Naive thymus-derived CD4-positive, alpha-beta T cell (primary cell): ENCODE data around the gene CRPPA. TPM values are rescaled to one million over a fixed set of nuclear protein-coding genes. Genes with fewer than 3 reads are reported as not detected.

ENCODE experiments used
- ATAC-seq: fragments of 150-1000 bp; cut with Tn5 transposase; 2 replicates; pipeline ENCODE4 v1.10.0; 2021; ENCODE audit warnings: mild to moderate bottlenecking, moderate library complexity
- CTCF ChIA-PET: fragments of 350-600 bp; sonication (Branson Sonifier 250); formaldehyde crosslinking; loops from one replicate; lab custom pipeline; 2021; ENCODE audit warnings: antibody characterized with exemption; lab: Charles Lee
- POLR2A ChIA-PET: fragments of 350-600 bp; sonication (Branson Sonifier 250); formaldehyde crosslinking; loops from one replicate; lab custom pipeline; 2021; ENCODE audit warnings: antibody characterized with exemption, inconsistent platforms; lab: Charles Lee
- DNase-seq, 9 donors: peaks; one replicate each; pipeline versions ENCODE4 v3.0.0 to v3.0.0-alpha.2; 2020 to 2022; ENCODE audit warnings: mixed read lengths in 1 of 9
- H3K27ac ChIP-seq: one replicate; pipeline ENCODE4 v1.7.0; 2013; ENCODE audit warnings: mild to moderate bottlenecking, low read depth, low read length, moderate library complexity
- H3K27me3 ChIP-seq, 2 donors: one replicate each; pipeline ENCODE4 v1.7.0; 2013; ENCODE audit warnings: low read length in 2 of 2, mild to moderate bottlenecking in 2 of 2, moderate library complexity in 2 of 2; ENCODE audit not compliant: control insufficient read depth in 2 of 2, insufficient read depth in 2 of 2
- H3K36me3 ChIP-seq, 3 experiments: 1 replicate in 2 of 3; 2 replicates in 1 of 3; pipeline ENCODE4 v1.7.0; 2013; ENCODE audit warnings: low read length in 3 of 3, mild to moderate bottlenecking in 3 of 3, moderate library complexity in 1 of 3; ENCODE audit not compliant: insufficient read depth in 3 of 3, control insufficient read depth in 2 of 3
- H3K4me1 ChIP-seq, 2 donors: one replicate each; pipeline ENCODE4 v1.7.0; 2013; ENCODE audit warnings: low read length in 2 of 2, mild to moderate bottlenecking in 2 of 2, moderate library complexity in 1 of 2; ENCODE audit not compliant: control insufficient read depth in 2 of 2, insufficient read depth in 2 of 2
- H3K4me3 ChIP-seq: 2 replicates; pipeline ENCODE4 v1.7.0; 2013; ENCODE audit warnings: mild to moderate bottlenecking, low read length
- H3K9me3 ChIP-seq, 3 experiments: 1 replicate in 2 of 3; 2 replicates in 1 of 3; pipeline ENCODE4 v1.7.0; 2013; ENCODE audit warnings: low read length in 3 of 3; ENCODE audit not compliant: control insufficient read depth in 2 of 3
- H3K27ac Mint-ChIP-seq, 9 donors: one replicate each; pipeline ENCODE4 v1.8.0; 2020 to 2022; ENCODE audit warnings: mixed read lengths in 9 of 9, mild to moderate bottlenecking in 8 of 9, moderate library complexity in 5 of 9, inconsistent platforms in 2 of 9
- H3K27me3 Mint-ChIP-seq, 5 donors: one replicate each; pipeline ENCODE4 v1.8.0; 2021 to 2022; ENCODE audit warnings: mixed read lengths in 5 of 5, mild to moderate bottlenecking in 1 of 5
- H3K36me3 Mint-ChIP-seq, 5 donors: one replicate each; pipeline ENCODE4 v1.8.0; 2020 to 2022; ENCODE audit warnings: mixed read lengths in 5 of 5, mild to moderate bottlenecking in 3 of 5, inconsistent platforms in 1 of 5
- H3K4me1 Mint-ChIP-seq, 7 donors: one replicate each; pipeline ENCODE4 v1.8.0; 2020 to 2022; ENCODE audit warnings: mixed read lengths in 7 of 7, mild to moderate bottlenecking in 3 of 7, inconsistent platforms in 1 of 7
- H3K4me3 Mint-ChIP-seq, 10 donors: one replicate each; pipeline ENCODE4 v1.8.0; 2020 to 2022; ENCODE audit warnings: mild to moderate bottlenecking in 10 of 10, mixed read lengths in 10 of 10, moderate library complexity in 6 of 10, inconsistent platforms in 2 of 10
- H3K9me3 Mint-ChIP-seq, 11 donors: one replicate each; pipeline ENCODE4 v1.8.0; 2020 to 2022; ENCODE audit warnings: mixed read lengths in 11 of 11, mild to moderate bottlenecking in 4 of 11, inconsistent platforms in 1 of 11, moderate library complexity in 1 of 11
- intact Hi-C, 2 donors: fragments of 100-400 bp; cut with micrococcal nuclease; formaldehyde crosslinking; loops; one replicate each; pipeline ENCODE4 v1.15.1; 2023
- polyA plus RNA-seq, 2 donors: library from polyadenylated mRNA; unstranded; fragments of 300-500 nt; fragmentation: Illumina TruSeq; gene quantifications; one replicate each; pipeline ENCODE4 v1.2.3, GENCODE V29; 2021
- total RNA-seq, 6 experiments: library from RNA in 5 of 6; stranded (reverse) in 5 of 6; gene quantifications; 1 replicate in 5 of 6; 2 replicates in 1 of 6; pipeline ENCODE4 v1.2.3 and lab custom pipeline; 2021 to 2026

The CRPPA gene
- total RNA-seq (1 to 10 TPM; 1.3 to 2.5 (median 1.3) TPM), polyA plus RNA-seq (under 1 TPM; 0.21 TPM), total RNA-seq (lab: John Stamatoyannopoulos, UW) (2.0 reads per million, percentile 9 among the genes with 10 or more reads in this experiment)

DNA sequence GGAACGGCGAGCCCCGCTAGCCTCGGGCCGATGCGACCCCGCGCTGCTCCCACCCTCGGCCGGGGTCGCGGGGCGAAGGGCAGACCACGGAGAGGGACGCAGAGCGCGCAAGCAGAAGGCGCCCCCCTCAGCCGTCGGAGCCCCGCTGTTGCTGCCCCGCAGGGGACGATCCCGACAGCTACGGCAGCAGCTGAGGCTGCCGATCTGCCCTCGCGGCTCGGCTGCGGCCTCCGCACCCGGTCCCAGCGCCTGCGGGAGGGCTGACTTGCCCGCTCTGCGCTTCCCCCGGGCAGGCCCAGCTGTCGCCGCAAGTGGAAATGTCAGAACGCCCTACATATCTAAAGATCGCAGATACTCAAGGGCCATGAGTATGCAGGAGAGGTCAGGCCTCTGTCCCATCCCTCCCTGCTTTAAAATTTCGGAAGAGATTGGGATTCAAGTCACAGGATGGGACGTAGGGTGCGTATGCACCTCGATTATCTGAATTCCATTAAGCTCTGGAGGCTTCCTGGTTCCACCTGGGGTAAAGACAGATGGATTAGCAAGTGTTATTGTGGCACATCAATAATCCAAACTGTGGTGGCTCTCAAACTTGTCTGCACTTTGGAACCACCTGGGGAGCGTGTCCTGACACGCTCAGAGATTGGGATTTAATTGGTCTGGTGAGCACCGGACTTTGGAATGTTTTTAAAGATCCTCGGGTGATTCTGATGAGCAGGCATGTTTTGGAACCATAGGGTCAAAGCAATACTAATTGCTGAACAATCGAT lies at the start of gene CRPPA:
CRPPA (minus strand) TSS at position 206 of the 770 bp plus-strand sequence. CDS start 216 bp downstream, outside the sequence.
- H3K4me3 Mint-ChIP-seq = peak within 1 kb of the TSS; percentile 82 to 96 (median 88)
- peaks cover 0 to 14% (median 0%) of the 10 kb centered on the region in 5 donors for H3K27me3 Mint-ChIP-seq
- Histone ChIP-seq H3K9me3 (no peaks in the 10 kb centered on the region), H3K4me1 (peaks cover 6 to 9% of the 10 kb centered on the region in 2 donors), H3K4me3 (peak within 1 kb of the TSS; percentile 93), H3K27ac (peak within 1 kb of the TSS; percentile 78), H3K27me3 (no peaks in the 10 kb centered on the region), H3K36me3 (no peaks in the 10 kb centered on the region)
- ATAC-seq (peak; percentile 25), DNase-seq (peak; percentile 23 to 55 (median 38))
- peaks cover 7 to 23% (median 15%) of the 10 kb centered on the region in 7 donors for H3K4me1 Mint-ChIP-seq
- ChIA-PET CTCF (interaction anchor here (0.6 to 2.3 kb wide), 5 partner anchors 8 to 224 kb away, joined by 3 to 5 read pairs (median 5); partner anchors contain the start of genes ANKMY2 and BZW2), POLR2A (interaction anchor here (1.1 to 2.2 kb wide), 4 partner anchors 11 to 876 kb away, joined by 3 to 19 read pairs (median 10); partner anchors contain the start of genes AHR, ANKMY2 and BZW2)
- intact Hi-C loops = loop anchor here (2.0 to 5.0 kb wide), 4 partner anchors 331 to 1521 kb away; partner anchors contain the start of genes AHR (in 1 of the 2), SNX13 (in 1 of the 2) and TSPAN13 (in 1 of the 2)
- peaks cover 0 to 5% (median 0%) of the 10 kb centered on the region in 5 donors for H3K36me3 Mint-ChIP-seq
- H3K27ac Mint-ChIP-seq = peak within 1 kb of the TSS; percentile 84 to 98 (median 92)
- peaks cover 0 to 5% (median 0%) of the 10 kb centered on the region in 11 donors for H3K9me3 Mint-ChIP-seq

DNA sequence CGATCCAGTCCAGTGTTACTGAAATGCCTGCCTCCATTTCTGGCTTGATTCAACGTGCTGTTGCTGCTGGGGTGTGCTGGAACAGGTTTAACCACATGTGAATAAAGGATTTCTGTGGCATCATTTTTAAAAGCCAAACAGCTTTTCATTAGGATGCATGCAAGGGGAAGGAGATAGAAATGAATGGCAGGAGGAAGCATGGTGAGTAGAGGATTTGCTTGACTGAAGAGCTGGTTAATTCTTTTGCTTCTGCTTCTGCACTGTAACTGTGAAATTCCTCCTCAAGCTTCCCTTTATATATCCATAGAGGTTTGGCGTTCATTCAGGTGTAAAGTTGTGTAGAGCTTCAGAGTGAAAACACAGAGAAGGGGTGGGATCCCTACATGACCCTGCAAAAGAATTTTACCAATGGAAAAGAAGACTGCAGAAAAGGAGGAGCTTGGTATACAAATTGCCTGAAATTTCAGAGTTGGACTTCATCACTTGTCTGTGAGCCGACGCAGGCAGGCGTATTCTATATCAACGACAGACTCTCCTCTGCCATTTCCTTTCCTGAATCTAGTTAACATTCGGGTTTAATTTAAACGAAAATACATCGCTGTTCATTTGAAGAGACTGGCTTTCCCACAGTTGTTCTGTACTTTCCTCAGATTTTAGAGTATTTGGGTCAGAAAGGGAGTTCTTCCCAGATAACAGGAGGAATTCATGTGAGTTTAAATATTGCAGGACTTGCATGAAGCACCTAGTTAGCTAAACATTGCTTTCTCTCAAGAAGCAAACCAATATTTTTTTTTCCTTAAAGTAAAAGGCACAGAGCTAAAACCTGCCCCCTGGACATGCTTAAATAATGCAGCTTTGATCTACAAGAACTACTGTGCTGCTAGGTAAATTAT lies 44.4 kb upstream of the CRPPA start, which contains the start of gene SOSTDC1:
SOSTDC1 (minus strand) TSS at position 270 of the 893 bp plus-strand sequence; CDS start at position 200, 70 bp downstream.
- no peak for ATAC-seq
- Histone ChIP-seq H3K27me3 (no peaks in the 10 kb centered on the region), H3K27ac (no peak within 1 kb of the TSS), H3K4me3 (no peak within 1 kb of the TSS), H3K4me1 (no peaks in the 10 kb centered on the region), H3K9me3 (no peaks in the 10 kb centered on the region), H3K36me3 (no peaks in the 10 kb centered on the region)
- Mint-ChIP-seq H3K36me3 (no peaks in the 10 kb centered on the region), H3K4me1 (peaks cover 0 to 7% (median 0%) of the 10 kb centered on the region in 7 donors), H3K27me3 (peaks cover 5 to 36% (median 17%) of the 10 kb centered on the region in 5 donors), H3K9me3 (no peaks in the 10 kb centered on the region), H3K27ac (peak within 1 kb of the TSS in 1 of 9 donors; percentile 67), H3K4me3 (peak within 1 kb of the TSS in 7 of 10 donors; percentile 44 to 67 (median 58))
- ChIA-PET CTCF (interaction anchor here (0.6 kb wide), 1 partner anchor 23 kb away, joined by 4 read pairs; no protein-coding TSS in a partner anchor), POLR2A (no interaction called here)
- DNase-seq = peak in 1 of 9 donors; percentile 3
- intact Hi-C loops = no loop called here

DNA sequence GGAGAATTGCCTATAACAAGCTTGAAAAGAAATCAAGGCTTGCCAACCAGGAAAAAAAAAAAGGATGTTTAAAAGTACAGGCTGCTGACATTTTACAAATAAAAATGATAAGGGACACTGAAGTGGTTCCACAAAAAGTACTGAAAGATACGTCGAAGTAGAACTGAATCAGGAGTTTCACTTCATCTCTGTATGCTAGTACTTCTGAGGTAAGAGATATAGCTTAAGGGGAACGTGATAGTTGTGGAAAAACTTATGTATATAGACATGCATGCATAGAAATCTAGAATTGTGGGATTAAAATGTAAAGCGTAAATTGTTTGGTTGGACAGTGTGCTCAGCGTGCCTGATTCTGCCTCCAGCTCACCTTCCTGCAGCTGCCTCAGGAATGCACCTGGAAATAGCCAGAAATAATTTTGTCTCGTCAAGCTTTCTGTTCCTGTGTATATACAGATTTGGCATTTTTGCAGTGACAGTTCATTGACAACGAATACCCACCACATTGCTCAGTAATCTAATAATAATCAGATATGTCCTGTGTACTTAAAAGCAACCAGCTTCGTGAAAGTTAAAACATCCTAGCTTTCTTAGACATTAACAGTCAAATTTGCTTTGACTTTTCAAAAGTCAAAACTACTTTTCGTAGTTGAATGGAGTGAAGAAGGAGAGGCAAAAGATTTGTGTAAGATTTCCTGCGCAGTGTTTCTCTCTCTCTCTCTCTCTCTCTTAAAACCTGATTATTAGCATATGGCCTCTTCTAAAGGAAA lies 42.8 kb upstream of the CRPPA start:
- intact Hi-C loops = no loop called here
- ChIA-PET CTCF (no interaction called here), POLR2A (no interaction called here)
- H3K27ac ChIP-seq = no peak overlapping the region
- H3K9me3 Mint-ChIP-seq = no peaks in the 10 kb centered on the region
- no peaks in the 10 kb centered on the region for H3K9me3 ChIP-seq
- H3K4me3 ChIP-seq = no peak overlapping the region
- no peak for ATAC-seq
- H3K4me3 Mint-ChIP-seq = peak overlapping the region in 1 of 10 donors; percentile 26
- peaks cover 0 to 7% (median 0%) of the 10 kb centered on the region in 7 donors for H3K4me1 Mint-ChIP-seq
- no peaks in the 10 kb centered on the region for H3K27me3 ChIP-seq
- no peaks in the 10 kb centered on the region for H3K36me3 ChIP-seq
- H3K4me1 ChIP-seq = no peaks in the 10 kb centered on the region
- no peak overlapping the region for H3K27ac Mint-ChIP-seq
- peaks cover 5 to 36% (median 17%) of the 10 kb centered on the region in 5 donors for H3K27me3 Mint-ChIP-seq
- no peak for DNase-seq
- no peaks in the 10 kb centered on the region for H3K36me3 Mint-ChIP-seq

DNA sequence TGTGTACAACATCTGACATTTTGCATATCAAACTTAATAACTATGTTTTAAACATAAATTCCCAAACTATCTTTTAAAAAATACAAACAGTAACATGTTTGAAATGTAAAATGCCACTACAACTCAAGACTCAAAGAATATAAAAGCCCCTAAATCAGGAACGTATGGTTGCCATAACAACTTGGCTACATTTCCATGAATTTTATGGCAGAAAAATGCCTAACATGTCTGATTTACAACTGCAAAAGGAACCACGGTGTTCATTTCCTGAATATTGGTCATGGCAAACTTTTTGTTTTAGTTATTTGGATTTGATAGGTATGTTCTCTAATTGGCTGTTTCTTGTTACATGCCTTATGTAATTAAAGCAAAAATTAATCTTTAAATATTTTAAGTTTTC lies 42.2 kb upstream of the CRPPA start:
- Mint-ChIP-seq H3K27ac (no peak overlapping the region), H3K4me1 (peaks cover 0 to 7% (median 0%) of the 10 kb centered on the region in 7 donors), H3K27me3 (peaks cover 4 to 36% (median 17%) of the 10 kb centered on the region in 5 donors), H3K4me3 (no peak overlapping the region), H3K36me3 (no peaks in the 10 kb centered on the region), H3K9me3 (no peaks in the 10 kb centered on the region)
- Histone ChIP-seq H3K4me3 (no peak overlapping the region), H3K27me3 (no peaks in the 10 kb centered on the region), H3K4me1 (no peaks in the 10 kb centered on the region), H3K9me3 (no peaks in the 10 kb centered on the region), H3K36me3 (no peaks in the 10 kb centered on the region), H3K27ac (no peak overlapping the region)
- ChIA-PET CTCF (no interaction called here), POLR2A (no interaction called here)
- no peak for DNase-seq
- intact Hi-C loops = no loop called here
- no peak for ATAC-seq

DNA sequence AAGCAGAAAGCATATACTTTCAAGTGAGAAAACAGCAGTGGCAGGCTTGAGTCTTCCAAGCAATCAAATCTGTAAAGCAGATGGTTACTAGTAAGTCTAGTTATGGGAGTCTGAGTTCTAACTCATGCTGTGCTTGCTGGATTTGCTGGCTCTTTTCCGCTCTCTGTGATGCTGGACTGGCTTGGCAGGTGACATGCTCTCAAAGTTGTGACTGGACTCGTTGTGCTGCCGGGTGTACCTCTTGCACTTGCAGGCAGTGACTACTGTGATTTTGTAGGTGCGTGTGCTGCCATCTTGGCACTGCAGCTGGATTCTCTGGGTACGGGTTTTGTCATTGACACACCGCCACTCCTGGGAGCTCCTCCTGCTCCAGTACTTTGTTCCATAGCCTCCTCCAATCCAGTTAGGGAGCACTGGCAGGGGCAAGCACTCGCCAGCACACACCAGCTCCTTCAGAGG lies 41.1 kb upstream of the CRPPA start:
- CTCF ChIA-PET = no interaction called here

More for the DNA sequence above, 41.1 kb upstream of the CRPPA start:
- Histone ChIP-seq H3K4me3 (no peak overlapping the region), H3K27ac (no peak overlapping the region), H3K4me1 (no peaks in the 10 kb centered on the region), H3K36me3 (no peaks in the 10 kb centered on the region), H3K27me3 (no peaks in the 10 kb centered on the region), H3K9me3 (no peaks in the 10 kb centered on the region)
- ATAC-seq (no peak), DNase-seq (no peak)
- POLR2A ChIA-PET = no interaction called here
- intact Hi-C loops = no loop called here
- no peaks in the 10 kb centered on the region for H3K9me3 Mint-ChIP-seq
- peaks cover 0 to 7% (median 0%) of the 10 kb centered on the region in 7 donors for H3K4me1 Mint-ChIP-seq
- H3K27ac Mint-ChIP-seq = no peak overlapping the region
- H3K36me3 Mint-ChIP-seq = no peaks in the 10 kb centered on the region
- H3K27me3 Mint-ChIP-seq = peaks cover 0 to 34% (median 13%) of the 10 kb centered on the region in 5 donors
- H3K4me3 Mint-ChIP-seq = no peak overlapping the region
